M059J (cell line): ENCODE measurements around the gene MVB12A. TPM values are rescaled to one million over a fixed set of nuclear protein-coding genes. Genes with fewer than 3 reads are reported as not detected.

Experiments
- DNase-seq: peaks from one replicate; pipeline ENCODE4 v3.0.0-alpha.2; 2012; ENCODE audit warnings: low read depth
- total RNA-seq: library from RNA; depleted of rRNA; stranded (reverse); fragments of >200 nt; shearing (Covaris generic); gene quantifications from 2 replicates; pipeline ENCODE4 v1.2.3, GENCODE V29; 2014; rRNA removed

The MVB12A gene
- total RNA-seq = 144 and 151 TPM in 2 replicates

GRCh38 chr19:17419621-17420474, at the start of gene MVB12A:
Gene MVB12A (plus strand): TSS chr19:17420047. CDS start chr19:17420136, 89 bp downstream.
- DNase-seq = peak; percentile 99

- DNase-seq = no peak
Measured at GRCh38 chr19:17376935-17377600, 42.8 kb upstream of the MVB12A start, which contains the start of gene PLVAP. Gene PLVAP (minus strand): TSS chr19:17377342. CDS start chr19:17377288, 54 bp downstream.

DNA sequence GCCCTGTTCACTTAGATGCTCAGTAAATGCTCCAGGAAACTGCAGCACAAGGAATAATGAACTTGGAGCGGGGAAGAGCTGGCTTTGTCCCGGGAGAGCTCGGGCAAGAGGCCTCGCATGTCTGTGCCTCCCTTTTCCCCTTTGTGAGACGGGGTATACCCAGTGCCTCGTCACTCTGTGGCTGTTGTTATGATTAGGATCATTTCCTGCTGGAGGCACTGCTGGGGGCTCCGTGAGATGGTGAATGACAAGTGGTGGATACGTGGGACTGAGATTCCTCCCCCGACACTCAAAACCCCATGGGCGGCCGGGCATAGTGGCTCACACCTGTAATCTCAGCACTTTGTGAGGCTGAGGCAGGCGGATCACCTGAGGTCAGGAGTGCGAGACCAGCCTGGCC, 41.6 kb upstream of the MVB12A start:
- DNase-seq = no peak

- DNase-seq = no peak
Measured at GRCh38 chr19:17379221-17379631, 40.6 kb upstream of the MVB12A start.

DNA sequence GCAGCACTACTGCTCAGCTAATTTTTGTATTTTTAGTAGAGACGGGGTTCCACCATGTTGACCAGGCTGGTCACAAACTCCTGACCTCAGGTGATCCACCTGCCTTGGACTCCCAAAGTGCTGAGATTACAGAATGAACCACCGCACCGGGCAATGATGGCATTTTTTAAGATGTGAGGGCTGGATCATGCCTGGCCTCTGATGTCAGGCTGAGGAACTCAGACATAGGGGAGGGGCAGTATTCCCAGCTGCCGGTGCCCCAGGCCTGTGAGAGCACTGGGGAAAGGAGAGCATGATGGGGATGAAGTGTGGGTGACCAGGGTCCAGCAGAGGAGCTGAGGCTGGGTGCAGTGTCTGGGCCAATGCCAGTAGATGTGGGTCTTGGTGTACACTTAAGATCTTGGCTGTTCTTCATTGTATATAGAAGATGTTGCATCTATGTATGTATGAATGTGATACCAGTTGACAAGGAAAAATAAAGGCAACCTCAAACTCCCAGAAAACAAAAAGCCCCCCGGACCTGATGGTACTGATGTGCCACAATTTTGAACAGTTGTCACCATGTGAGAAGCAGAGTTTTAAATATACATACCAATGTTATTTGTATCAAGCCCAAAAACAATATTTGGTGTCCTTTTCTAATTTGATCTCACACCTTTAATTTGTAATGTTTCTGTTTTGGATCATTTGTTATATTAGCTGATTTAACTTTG, 39.3 kb upstream of the MVB12A start:
- no peak for DNase-seq

- peak; percentile 46 for DNase-seq
Measured at GRCh38 chr19:17385878-17386611, 33.8 kb upstream of the MVB12A start.

DNA sequence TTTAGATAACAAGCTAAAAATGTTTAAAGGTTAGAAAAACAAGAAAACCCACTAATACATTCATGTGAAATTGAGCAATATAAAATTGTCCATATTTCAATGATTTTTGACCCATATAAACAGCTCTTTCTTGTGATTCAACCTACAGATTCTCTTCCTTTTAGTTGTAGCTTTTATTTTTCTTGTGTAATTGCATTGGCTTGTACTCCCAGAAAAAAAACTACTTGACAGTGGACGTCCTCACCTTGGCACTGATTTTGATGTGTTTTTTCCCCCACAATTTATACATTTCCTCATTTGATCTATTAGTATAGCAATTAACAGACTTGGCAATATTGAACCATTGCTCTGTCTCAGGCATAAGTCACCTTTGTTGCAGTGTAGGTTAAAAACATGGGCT, 30.6 kb upstream of the MVB12A start:
- no peak for DNase-seq

DNA sequence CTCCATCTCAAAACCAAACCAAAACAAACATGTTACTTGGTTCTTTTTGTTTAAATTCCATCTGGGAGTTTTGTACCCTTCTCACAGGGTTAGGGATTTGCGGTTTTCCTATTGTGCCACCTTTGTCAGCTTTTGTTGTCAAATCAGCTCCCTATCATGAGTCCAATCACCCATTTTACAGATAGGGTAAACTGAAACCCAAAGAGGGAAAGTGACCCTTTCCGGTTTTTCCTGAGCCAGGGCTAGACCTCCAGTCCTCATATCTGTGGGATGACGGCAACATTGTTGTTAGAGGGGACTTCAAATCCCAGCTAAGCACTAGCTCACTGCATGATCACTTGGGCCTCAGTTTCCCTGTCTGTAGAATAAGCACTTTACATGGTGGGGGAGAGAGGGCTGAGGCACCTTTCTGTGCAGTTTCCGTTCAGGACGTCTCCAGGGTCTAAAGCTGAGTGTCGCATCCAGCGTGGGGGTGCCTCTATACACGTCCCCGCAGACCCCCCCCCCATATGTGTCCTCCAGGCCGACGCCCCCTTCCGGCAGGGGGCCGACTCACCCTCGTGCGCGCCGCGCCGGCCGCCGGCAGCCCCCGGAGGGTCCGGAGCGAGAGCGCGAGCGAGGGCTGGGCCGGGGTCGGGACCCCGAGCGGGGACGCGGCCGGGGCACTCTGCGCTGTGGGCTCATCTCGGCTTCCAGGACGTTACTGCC, 29.7 kb upstream of the MVB12A start:
- no peak for DNase-seq

DNA sequence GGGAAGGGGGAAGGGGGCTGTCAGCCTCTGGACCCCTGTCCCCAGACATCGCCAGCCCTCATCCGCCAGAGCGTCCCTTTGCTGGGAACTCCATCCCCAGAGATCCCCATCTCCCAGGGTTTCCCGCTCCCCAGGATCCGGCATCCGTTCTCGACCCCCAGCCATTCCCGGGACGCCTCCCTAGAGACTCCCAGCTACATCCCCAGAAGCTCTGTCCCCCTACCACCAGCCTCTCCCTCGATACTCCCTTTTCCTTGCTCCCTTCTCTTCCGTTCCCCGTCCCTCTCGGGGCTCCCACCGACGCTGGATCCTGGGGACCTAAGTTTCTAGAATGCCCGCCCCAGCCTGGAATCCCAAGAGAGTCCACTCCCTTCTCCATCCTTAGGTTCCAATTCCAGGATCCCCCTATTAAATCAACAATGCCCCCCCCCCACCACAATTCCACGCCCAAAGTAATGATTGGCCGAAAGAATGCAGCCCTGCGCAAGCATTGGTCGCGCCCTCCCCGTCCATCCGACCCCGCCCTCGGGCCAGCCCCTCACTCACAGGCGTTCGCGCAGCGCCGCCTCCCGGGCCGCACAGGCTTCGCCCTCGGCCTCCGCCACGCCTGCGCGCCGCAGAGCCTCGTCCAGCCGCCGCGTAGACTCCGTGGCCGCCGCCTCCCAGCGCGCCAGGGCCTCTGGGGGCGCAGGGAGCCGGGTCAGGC, 29.0 kb upstream of the MVB12A start:
- peak; percentile 92 for DNase-seq

DNA sequence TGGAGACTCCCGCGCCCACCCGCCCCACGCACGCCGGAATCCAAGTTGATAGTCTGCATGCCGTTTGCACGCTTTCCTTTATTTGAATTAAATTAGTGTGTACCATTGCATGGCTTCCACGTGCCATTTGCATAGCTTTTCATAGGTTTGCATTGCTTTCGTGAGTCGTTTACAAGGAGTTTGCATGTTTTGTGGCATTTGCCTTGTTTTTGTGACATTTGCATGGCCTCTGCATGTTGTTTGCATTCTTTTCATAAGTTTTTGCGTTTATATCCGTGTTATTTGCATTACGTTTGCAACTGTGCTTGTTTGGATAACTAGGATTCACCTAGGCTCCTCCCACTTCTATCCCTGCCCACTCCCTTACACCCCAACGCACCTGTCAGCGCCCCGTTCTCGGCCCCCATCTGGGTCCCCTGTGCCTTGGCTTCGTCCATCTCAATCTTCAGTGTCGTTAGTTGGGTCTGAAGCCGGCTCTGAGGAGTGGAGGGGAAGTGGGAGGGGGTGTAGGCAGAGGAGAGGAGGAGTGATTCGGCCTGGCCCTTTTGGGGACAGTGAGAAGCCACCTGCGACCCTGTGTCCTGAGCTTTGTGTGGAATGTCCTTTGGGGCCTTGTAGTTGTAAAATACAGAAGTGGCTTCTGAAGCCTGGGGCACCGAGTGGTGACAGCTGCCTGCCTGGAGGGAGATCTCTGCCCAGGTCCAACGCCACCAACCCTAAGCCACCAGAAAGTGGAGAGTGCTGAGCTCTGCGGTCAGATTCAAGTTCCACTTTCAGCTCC, 28.3 kb upstream of the MVB12A start:
- DNase-seq = no peak

DNA sequence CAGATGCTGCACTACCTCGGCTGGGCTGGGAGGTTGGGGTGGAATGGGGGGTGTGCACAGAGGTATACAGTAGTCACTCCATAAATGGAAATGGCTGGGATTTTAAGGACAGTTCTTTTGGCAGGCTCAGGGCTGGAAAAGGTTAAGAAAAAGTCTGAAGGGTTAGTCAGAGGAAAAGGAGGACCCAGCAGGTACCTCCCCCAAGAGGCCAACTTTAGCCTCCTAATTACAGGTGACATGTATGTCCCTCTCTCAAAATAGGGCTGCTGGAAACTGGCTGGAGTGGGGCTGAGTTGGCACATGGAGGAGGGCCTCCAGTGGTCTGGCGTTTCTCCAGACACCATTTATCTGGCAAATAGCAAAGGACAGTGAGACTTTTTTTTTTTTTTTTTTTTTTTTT, 26.8 kb upstream of the MVB12A start:
- DNase-seq = peak; percentile 90

DNA sequence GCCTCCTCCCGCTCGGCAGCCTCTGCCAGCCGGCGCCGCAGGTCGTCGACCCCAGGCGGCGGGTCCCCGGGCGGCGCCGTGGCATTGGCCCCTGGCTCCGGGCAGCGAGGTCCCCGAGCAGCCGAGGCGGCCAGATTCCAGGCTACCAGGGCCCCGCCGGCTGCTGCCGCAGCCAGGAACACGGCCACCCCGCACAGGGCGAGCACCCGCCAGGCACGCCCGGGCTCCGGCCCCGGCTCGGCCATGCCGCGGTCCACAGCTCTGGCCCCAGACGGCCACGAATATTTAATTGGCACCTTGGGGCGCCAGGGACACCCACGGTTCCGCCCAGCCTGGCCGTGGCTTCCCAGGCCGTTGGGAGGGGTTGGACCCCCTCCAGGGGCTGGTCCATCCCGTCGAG, 25.9 kb upstream of the MVB12A start, which contains the start of gene CCDC194:
Gene CCDC194, minus strand, starts transcription at position 283 of the 400 bp plus-strand sequence. Its CDS starts 38 bp downstream, at position 245.
- peak; percentile 59 for DNase-seq

DNA sequence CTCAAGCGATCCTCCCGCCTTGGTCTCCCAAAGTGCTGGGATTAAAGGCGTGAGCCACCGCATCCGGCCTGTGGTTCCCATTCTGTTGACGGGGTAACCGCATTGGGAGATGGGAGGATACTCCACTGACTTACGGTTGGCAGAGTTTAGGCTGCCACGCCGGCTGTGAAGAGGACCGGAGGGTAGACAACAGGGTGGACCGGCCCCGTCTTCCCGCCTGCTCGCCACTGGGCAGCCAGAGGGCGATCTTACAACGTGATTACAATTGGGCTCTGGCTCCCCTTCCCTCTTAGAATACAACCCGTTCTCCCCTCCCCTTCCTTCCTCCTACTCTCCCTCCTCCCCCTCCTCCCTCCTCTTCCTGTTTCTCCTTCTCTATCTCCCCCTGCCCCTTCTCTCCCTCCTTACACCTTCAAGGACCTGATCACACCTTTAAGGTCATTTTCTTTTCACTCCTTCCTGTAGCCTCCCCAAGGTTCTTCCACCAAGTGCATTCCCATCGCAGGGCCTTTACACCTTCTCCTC, 24.9 kb upstream of the MVB12A start:
- peak; percentile 79 for DNase-seq

DNA sequence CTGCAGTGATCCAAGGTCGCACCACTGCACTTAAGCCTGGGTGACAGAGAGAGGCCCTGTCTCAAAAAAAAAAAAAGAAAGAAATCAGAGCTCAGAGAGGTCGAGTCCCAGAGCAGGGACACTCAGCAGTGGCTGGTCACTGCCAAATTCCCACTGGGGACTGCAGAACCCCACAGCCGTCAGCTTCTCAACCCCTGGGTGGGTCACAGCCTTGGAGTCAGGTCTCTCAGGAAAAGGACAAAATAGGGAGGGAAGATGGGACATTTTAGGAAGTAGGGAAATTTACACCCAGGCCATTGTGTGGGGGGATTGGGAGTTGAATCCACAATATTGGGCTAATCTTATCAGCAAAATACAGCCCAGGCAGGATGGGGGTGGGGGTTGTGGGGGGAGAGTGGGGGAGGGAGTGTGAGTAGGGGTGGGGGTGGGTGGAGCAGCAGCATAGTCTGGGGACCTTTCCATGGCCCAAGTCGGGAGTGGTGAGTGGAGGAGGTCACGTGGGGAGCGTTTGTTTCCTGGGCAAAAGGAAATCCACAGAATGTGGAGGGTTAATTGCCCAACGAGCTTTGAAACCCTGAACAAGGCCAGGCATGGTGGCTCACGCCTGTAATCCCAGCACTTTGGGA, 20.8 kb upstream of the MVB12A start:
- no peak for DNase-seq

DNA sequence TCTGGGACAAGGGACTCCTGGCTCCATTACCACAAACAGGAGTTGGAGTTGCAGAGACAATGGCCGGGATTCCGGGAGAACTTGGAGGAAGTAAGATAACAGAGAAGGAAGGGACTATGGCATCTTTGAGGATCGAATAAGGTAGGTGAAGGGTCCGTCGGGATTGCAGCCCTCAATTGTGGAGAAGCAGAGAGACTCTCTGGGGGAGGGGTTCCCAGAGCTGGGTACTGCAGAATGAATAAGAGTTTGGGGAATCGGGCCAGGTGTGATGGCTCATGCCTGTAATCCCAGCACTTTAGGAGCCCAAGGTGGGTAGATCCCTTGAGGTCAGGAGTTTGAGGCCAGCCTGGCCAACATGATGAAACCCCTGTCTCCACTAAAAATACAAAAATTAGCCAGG, 18.2 kb upstream of the MVB12A start:
- no peak for DNase-seq

- DNase-seq = no peak
Measured at GRCh38 chr19:17402982-17403855, 16.6 kb upstream of the MVB12A start.

DNA sequence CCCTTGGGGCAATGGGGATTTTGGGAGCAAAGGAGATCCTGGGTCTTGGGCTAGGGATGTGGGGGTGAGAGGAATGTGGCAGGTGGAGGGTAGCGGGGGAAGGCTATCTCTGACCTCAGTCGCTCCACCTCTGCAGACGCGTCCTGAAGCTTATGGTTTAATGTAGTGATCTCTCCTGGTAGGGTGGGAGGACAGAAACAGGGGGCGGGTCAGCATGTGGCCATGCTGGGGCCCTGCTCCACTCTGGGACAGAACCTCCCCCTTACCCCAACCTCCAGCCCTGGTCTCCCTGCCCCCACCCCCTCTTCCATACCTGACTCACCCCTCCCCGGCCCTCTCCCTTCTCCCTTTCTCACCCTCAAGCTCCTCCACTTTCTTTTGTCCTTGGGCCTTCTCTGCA, 15.8 kb upstream of the MVB12A start:
- no peak for DNase-seq
